K562 (cell line): ENCODE measurements around the gene KAZN.

ENCODE experiments used
- DPF2 ChIP-seq: fragments of 450-650 bp; IDR thresholded peaks from 2 replicates; pipeline ENCODE4 v1.6.1; 2016
- E2F6 ChIP-seq, 2 experiments: IDR thresholded peaks; 2 replicates each; pipeline ENCODE4 v1.6.1; 2011; ENCODE audit warnings: borderline replicate concordance in 1 of 2, control low read depth in 1 of 2, low read depth in 1 of 2, low read length in 1 of 2, mild to moderate bottlenecking in 1 of 2, mixed read lengths in 1 of 2, moderate library complexity in 1 of 2; ENCODE audit not compliant: insufficient read depth in 1 of 2, insufficient read length in 1 of 2, poor library complexity in 1 of 2, severe bottlenecking in 1 of 2; ENCODE audit errors: extremely low read depth in 1 of 2
- MITF ChIP-seq: IDR thresholded peaks from 2 replicates; pipeline ENCODE4 v1.6.1; 2014; ENCODE audit warnings: antibody characterized with exemption
- RFX5 ChIP-seq: IDR thresholded peaks from 2 replicates; pipeline ENCODE4 v1.6.1; 2011; ENCODE audit warnings: low read depth, mild to moderate bottlenecking, improper control_type of control experiment, low read length

GRCh38 chr1:14718476-14718875 lies 120.0 kb downstream of the KAZN start:
- TF ChIP-seq RFX5 (no peak), E2F6 (IDR thresholded peaks at IDR 0.05; ENCODE audit: borderline replicate concordance in 1 of 2, extremely low read depth in 1 of 2, insufficient read depth in 1 of 2, insufficient read length in 1 of 2, low read depth in 1 of 2, low read length in 1 of 2, poor library complexity in 1 of 2, severe bottlenecking in 1 of 2) (no peak), DPF2 (no peak), MITF (no peak)
